HG02870 (cell line): Measurements from ENCODE around the gene NRP2.
A peak's percentile ranks its signal among the peaks of the same experiment; 100 is the strongest.

Experiments
- ATAC-seq: cut with Tn5 transposase; IDR thresholded peaks from one replicate; pipeline ENCODE4 v1.9.1; 2021; ENCODE audit warnings: mild to moderate bottlenecking, moderate library complexity; ENCODE audit not compliant: unreplicated experiment

Gene NRP2

GRCh38 chr2:205658068-205658467 lies 24.2 kb upstream of the NRP2 start:
- ATAC-seq = no peak

GRCh38 chr2:205658572-205658971 lies 23.7 kb upstream of the NRP2 start:
- no peak for ATAC-seq

GRCh38 chr2:205659922-205660321 lies 22.4 kb upstream of the NRP2 start:
- ATAC-seq = no peak

GRCh38 chr2:205660521-205661124 lies 21.7 kb upstream of the NRP2 start:
- ATAC-seq = peak; percentile 79

GRCh38 chr2:205661281-205661680 lies 21.0 kb upstream of the NRP2 start:
- ATAC-seq = no peak

- no peak for ATAC-seq
Observed at GRCh38 chr2:205662206-205662965, 19.9 kb upstream of the NRP2 start.

- no peak for ATAC-seq
Observed at GRCh38 chr2:205665791-205666190, 16.5 kb upstream of the NRP2 start.

DNA sequence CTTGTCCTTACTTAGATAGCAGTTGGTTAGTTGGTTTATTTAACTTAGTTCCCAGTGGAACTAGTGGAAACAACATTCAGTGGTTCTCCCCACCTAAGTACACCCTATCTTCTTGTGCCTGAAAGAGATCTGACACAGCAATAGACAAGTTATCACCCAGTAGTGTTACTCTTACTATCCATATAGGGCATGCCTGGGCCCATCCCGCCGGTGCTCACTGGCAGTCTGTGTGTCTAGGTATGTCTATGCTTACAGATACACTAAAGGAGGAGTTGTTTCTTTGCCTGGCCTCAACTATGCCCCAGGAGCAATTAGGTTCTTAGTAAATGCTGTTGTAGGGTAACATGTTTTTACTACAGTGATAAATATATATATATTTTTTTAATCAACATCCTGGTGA lies 12.0 kb upstream of the NRP2 start:
- no peak for ATAC-seq

DNA sequence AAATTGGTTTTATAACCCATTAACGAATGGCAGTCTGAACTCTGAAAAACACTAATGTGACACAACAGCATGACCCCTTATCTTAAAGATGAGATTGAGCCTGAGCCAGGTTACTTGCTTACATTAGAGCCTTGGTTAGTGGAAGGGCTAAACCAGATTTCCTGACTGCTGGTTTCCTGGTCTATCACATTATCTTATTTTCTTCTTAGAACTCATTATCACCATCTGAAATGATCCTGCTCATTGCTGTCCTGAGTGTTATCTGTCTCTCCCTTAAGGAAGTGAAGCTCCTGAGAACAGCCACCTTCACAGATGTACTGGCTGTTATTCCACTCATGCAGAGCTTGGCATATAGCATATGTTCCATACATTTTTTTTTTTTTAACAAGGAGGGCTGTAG lies 9.0 kb upstream of the NRP2 start:
- no peak for ATAC-seq

DNA sequence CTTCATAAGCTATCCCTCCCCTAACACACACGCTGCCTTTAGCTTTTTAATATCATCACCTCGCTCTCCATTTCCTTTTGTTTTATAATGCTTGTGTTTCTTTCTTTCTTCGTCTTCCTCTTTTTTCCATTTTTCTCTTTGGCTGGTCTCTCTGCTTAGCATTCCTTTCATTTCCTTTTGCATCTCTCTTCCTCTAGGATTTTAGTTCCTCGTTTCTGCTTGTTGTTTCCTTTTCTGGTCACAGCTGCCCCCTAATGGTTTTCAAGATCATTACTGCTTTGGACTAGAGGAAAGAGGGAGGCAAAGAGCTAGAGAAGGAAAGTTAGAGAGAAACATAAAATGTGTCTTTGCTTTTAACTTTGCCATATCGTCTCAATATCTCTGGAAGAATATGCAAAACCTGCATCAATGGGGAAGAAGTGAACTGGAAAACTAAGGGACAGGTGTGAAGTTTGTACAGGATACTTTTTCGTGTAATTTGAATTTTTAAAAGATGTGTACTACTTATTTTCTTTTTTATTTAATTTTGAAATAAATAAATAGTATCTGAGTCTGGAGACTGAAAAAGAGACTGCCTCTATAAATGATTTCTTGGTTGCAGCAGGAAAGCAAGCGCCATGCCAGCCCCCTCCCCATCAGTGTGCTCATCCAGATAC lies 6.3 kb upstream of the NRP2 start:
- ATAC-seq = no peak

DNA sequence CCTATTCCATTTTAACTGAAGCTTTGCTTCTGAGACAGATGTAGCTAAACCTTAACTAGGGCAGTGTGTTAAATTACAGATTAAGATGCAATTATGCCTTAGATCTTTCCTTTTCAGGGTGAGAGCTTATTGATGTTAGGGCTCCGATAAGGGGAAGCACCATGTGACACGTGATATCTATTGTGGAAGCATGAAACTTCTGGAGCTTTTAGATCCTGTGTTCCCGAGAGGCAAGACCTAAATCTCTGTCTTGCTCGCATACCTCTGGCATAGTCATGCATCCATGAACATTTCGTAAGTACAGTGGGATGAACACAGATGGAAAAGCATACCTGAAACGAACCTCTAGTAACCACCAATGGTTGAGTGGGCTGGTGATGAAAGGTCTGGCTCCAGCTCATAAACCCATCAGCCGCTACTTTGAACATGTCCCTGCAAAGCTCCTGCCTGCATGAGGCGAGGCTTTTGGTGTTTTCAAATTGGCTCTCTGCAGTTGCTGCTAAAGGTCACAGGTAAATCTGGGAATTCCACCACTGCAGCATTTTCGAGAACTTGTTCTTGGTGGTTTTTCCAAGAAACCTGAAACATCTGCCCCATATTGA lies 3.7 kb upstream of the NRP2 start:
- ATAC-seq = no peak

DNA sequence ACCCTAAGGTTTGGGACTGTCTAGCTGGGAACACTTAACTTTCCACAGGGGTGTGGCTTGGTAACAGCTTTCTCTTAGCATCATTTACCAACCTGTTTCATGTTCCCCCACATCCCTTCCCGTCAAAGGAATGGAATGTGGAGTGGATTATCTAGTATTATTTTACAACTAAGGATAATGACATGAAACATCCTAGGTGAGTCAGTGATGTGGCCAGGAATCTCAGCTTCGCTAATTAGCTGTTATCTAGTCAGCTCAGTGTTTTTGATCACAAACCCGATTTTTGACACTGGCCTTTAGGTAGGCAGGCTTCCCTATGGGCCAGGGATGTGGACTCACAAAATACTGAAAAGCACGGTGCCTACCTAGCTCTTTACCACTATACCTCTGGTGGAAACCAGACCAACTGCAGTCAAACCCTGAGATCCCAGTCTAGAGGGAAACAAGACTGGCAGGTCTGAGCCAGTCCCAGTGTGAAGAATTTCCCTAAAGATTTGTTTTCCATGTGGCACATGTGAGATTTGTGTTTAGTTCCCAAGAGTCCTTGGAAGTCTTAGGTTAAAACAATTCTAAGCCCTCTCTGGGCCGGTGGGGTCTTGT lies 2.8 kb upstream of the NRP2 start:
- no peak for ATAC-seq

GRCh38 chr2:205680067-205680466 lies 2.2 kb upstream of the NRP2 start:
- ATAC-seq = peak; percentile 54

- ATAC-seq = no peak
Observed at GRCh38 chr2:205680903-205681302, 1.4 kb upstream of the NRP2 start.

GRCh38 chr2:205681401-205682238 lies 681 bp upstream of the NRP2 start:
- no peak for ATAC-seq

DNA sequence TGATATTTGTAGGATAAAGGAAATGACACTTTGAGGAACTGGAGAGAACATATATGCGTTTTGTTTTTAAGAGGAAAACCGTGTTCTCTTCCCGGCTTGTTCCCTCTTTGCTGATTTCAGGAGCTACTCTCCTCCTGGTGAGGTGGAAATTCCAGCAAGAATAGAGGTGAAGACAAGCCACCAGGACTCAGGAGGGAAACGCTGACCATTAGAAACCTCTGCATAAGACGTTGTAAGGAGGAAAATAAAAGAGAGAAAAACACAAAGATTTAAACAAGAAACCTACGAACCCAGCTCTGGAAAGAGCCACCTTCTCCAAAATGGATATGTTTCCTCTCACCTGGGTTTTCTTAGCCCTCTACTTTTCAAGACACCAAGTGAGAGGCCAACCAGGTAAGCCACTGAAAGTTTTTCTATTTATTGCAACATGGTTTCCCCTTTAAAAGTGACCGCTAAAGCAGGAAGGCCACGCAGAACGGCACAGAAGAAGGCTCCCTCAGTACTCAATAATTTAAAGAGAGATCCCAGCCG lies 735 bp downstream of the NRP2 start:
- no peak for ATAC-seq

GRCh38 chr2:205683502-205684367 lies 1.4 kb downstream of the NRP2 start:
- no peak for ATAC-seq

DNA sequence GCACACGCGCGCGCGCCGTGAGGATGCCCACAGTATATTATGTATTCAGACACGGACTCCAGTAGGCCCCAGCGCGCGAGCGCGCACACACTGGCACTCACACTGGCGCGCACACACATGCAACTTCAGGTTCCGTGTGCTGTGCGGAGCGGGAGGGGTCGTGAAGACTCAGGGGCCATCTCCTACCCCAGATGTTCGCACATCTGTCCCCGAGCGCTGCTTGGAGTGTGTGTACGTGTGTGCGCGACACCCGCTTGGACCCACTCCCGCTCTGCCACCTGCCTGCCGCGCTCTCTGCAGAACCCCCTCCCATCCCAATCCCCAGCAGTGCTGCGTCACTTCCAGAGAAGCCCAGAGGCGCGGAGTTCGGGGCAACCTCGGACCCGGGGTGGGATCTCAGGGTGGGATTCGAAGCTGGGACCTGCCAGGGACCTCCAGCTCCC lies 2.6 kb downstream of the NRP2 start:
- ATAC-seq = no peak

- no peak for ATAC-seq
Observed at GRCh38 chr2:205685314-205686055, 3.2 kb downstream of the NRP2 start.
